Measurements from ENCODE around the gene GRAP2. TPM values are rescaled to one million over a fixed set of nuclear protein-coding genes. Genes with fewer than 3 reads are reported as not detected.

The GRAP2 gene
- total and polyA plus RNA-seq, 10 of the 15 experiments (the other 5 are each of a cell fraction or from before 2014, with no cell fraction given) = 3.3 to 79.1 (median 59.6) TPM

GRCh38 chr22:39935116-39935515 is 34.2 kb downstream of the GRAP2 start (continued):
- TF ChIP-seq PKNOX1 (IDR thresholded peaks at IDR 0.05) (no peak), HDGF (IDR thresholded peaks at IDR 0.05) (no peak)

DNA sequence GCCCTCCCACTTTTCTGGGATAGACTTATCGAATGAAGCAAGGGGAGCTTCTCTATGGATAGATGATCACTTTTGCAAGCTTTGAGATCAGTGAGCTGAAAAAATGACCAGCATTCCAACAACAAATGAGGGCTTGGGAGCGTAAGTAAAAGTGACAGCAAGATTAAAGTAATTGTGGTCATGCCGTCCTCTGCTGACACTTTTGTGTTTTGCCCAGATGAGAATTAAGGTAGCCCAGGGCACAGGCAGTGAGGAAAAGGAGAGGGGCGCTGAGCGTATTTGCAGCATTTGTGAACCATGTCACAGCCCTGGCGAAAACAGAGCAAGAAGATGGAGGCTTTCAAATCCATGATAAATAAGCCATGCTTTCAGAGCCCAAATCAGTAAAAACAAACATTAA is 34.7 kb downstream of the GRAP2 start:
- Histone ChIP-seq H3K4me2 (ENCODE audit: control insufficient read depth, insufficient read depth) (no peak overlapping the region), H2AFZ (ENCODE audit: control insufficient read depth, low read depth, low read length) (no peak overlapping the region), H3K4me1 (ENCODE audit: control insufficient read depth, insufficient read depth, low read length) (peaks cover 26% of the 10 kb centered on the region), H3K9me3 (replicated peaks; ENCODE audit: control insufficient read depth, insufficient read depth, low read length) (no peaks in the 10 kb centered on the region), H3K9ac (ENCODE audit: control insufficient read depth, insufficient read depth, low read length) (no peak overlapping the region), H3K36me3 (ENCODE audit: control insufficient read depth in 2 of 2, insufficient read depth in 2 of 2, low read length in 1 of 2) (peaks cover 7 to 9% of the 10 kb centered on the region in 2 experiments), H3K27me3 (replicated peaks in 1 of 2; ENCODE audit: control insufficient read depth in 2 of 2, insufficient read depth in 2 of 2, low read length in 1 of 2) (no peaks in the 10 kb centered on the region), H3K79me2 (ENCODE audit: control insufficient read depth, insufficient read depth, low read length) (peaks cover 73% of the 10 kb centered on the region), H3K27ac (ENCODE audit: control insufficient read depth, insufficient read depth) (no peak overlapping the region), H3K4me3 (no peak overlapping the region; the same call in 1 of the 2 replicates), H4K20me1 (ENCODE audit: control insufficient read depth, insufficient read depth) (peaks cover 2% of the 10 kb centered on the region; the same call in 1 of the 2 replicates)
- intact Hi-C loops (cut with micrococcal nuclease; ENCODE audit: unreplicated experiment) (loop anchor here (10.0 kb wide), 2 partner anchors 89 to 301 kb away; no protein-coding TSS in a partner anchor), in situ Hi-C loops (cut with MboI) (no loop called here)
- RAD21 ChIA-PET (ENCODE audit: unreplicated experiment) = interaction anchor here (3.8 kb wide), 1 partner anchor 28 kb away, joined by 24 read pairs; no protein-coding TSS in a partner anchor
- DNase-seq (ENCODE audit: low read depth, low spot score) (no peak), ATAC-seq (no peak), FAIRE-seq (no peak)
- SMC1A ChIA-PET (ENCODE audit: uncharacterized antibody, unreplicated experiment) = interaction anchor here (1.3 to 4.1 kb wide), 6 partner anchors 11 to 89 kb away, joined by 3 to 34 read pairs (median 15); partner anchors contain the start of gene GRAP2
- POLR2A ChIA-PET = interaction anchor here (0.8 kb wide), 1 partner anchor 26 kb away, joined by 3 read pairs; no protein-coding TSS in a partner anchor
- TF ChIP-seq SKIL (IDR thresholded peaks at IDR 0.05; ENCODE audit: low read depth, poor library complexity, severe bottlenecking) (no peak), POLR2A (IDR thresholded peaks at IDR 0.05; ENCODE audit: low read depth, low read length) (no peak), CBX5 (IDR thresholded peaks at IDR 0.05; ENCODE audit: low read depth) (no peak)
- TF ChIP-seq, protein P1, sequence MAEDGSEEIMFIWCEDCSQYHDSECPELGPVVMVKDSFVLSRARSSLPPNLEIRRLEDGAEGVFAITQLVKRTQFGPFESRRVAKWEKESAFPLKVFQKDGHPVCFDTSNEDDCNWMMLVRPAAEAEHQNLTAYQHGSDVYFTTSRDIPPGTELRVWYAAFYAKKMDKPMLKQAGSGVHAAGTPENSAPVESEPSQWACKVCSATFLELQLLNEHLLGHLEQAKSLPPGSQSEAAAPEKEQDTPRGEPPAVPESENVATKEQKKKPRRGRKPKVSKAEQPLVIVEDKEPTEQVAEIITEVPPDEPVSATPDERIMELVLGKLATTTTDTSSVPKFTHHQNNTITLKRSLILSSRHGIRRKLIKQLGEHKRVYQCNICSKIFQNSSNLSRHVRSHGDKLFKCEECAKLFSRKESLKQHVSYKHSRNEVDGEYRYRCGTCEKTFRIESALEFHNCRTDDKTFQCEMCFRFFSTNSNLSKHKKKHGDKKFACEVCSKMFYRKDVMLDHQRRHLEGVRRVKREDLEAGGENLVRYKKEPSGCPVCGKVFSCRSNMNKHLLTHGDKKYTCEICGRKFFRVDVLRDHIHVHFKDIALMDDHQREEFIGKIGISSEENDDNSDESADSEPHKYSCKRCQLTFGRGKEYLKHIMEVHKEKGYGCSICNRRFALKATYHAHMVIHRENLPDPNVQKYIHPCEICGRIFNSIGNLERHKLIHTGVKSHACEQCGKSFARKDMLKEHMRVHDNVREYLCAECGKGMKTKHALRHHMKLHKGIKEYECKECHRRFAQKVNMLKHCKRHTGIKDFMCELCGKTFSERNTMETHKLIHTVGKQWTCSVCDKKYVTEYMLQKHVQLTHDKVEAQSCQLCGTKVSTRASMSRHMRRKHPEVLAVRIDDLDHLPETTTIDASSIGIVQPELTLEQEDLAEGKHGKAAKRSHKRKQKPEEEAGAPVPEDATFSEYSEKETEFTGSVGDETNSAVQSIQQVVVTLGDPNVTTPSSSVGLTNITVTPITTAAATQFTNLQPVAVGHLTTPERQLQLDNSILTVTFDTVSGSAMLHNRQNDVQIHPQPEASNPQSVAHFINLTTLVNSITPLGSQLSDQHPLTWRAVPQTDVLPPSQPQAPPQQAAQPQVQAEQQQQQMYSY (CRISPR knock-in tag; IDR thresholded peaks at IDR 0.05) = no peak
- CTCF ChIA-PET = interaction anchor here (0.7 to 1.3 kb wide), 6 partner anchors 12 to 413 kb away, joined by 3 read pairs; no protein-coding TSS in a partner anchor
- WGBS (ENCODE audit: insufficient coverage, insufficient replicate concordance, low lambda C conversion rate, missing lambda C conversion rate) = 87% methylated on average over 6 of the region's 6 CpGs
- no TSS peak for BruUV-seq (replicated peaks)
